HuH-7 (cell line): ENCODE measurements around the gene SLC1A4.
"Not testable (repeated sequence)": the region's sequence is repeated elsewhere in the genome, so short reads cannot be mapped to it uniquely, and the experiment has no call there.

Source experiments
- DNase-seq: peaks from one replicate; pipeline ENCODE4 v3.0.0; 2011; ENCODE audit warnings: low spot score

SLC1A4 gene

GRCh38 chr2:64989126-64989981 lies at the start of gene SLC1A4:
SLC1A4 (plus strand) TSS chr2:64989399; CDS start chr2:64989644, 245 bp downstream.
- DNase-seq = peak; percentile 88

- DNase-seq = no peak
Observed at GRCh38 chr2:64941143-64941542, 48.1 kb upstream of the SLC1A4 start.

- no peak for DNase-seq
Observed at GRCh38 chr2:64941801-64942200, 47.4 kb upstream of the SLC1A4 start.

GRCh38 chr2:64942693-64943092 lies 46.5 kb upstream of the SLC1A4 start:
- DNase-seq = no peak

- no peak for DNase-seq
Observed at GRCh38 chr2:64943387-64944150, 45.6 kb upstream of the SLC1A4 start.

- no peak for DNase-seq
Observed at GRCh38 chr2:64944484-64944883, 44.7 kb upstream of the SLC1A4 start.

- no peak for DNase-seq
Observed at GRCh38 chr2:64945973-64946768, 43.0 kb upstream of the SLC1A4 start.

GRCh38 chr2:64946769-64947247 lies 42.4 kb upstream of the SLC1A4 start:
- no peak for DNase-seq

- no peak for DNase-seq
Observed at GRCh38 chr2:64947885-64948284, 41.3 kb upstream of the SLC1A4 start.

GRCh38 chr2:64950226-64951160 lies 38.7 kb upstream of the SLC1A4 start:
- no peak for DNase-seq

GRCh38 chr2:64951306-64951953 lies 37.8 kb upstream of the SLC1A4 start:
- DNase-seq = no peak

GRCh38 chr2:64952096-64952495 lies 37.1 kb upstream of the SLC1A4 start:
- DNase-seq = no peak

GRCh38 chr2:64952511-64953482 lies 36.4 kb upstream of the SLC1A4 start:
- DNase-seq = no peak

GRCh38 chr2:64955467-64955866 lies 33.7 kb upstream of the SLC1A4 start:
- DNase-seq = no peak

- DNase-seq = no peak
Observed at GRCh38 chr2:64957109-64957903, 31.9 kb upstream of the SLC1A4 start.

GRCh38 chr2:64958556-64958955 lies 30.6 kb upstream of the SLC1A4 start:
- no peak for DNase-seq

- no peak for DNase-seq
Observed at GRCh38 chr2:64960819-64961218, 28.4 kb upstream of the SLC1A4 start.

GRCh38 chr2:64963138-64963537 lies 26.1 kb upstream of the SLC1A4 start:
- DNase-seq = not testable (repeated sequence)

GRCh38 chr2:64963719-64964118 lies 25.5 kb upstream of the SLC1A4 start:
- no peak for DNase-seq
